Breast epithelium (tissue), 3 donors: ENCODE measurements around the gene THSD4.

Source experiments
- CTCF ChIP-seq, 3 donors: fragments of 450-650 bp; IDR thresholded peaks; one replicate each; pipeline ENCODE4 v1.5.1; 2016 to 2017; ENCODE audit warnings: antibody characterized with exemption in 3 of 3, mild to moderate bottlenecking in 3 of 3, moderate library complexity in 3 of 3
- POLR2A ChIP-seq: fragments of 450-650 bp; IDR thresholded peaks from one replicate; pipeline ENCODE4 v1.6.1; 2016; ENCODE audit warnings: antibody characterized with exemption, mild to moderate bottlenecking, moderate library complexity
- POLR2AphosphoS5 ChIP-seq, 3 donors: sonication (generic); formaldehyde crosslinking; IDR thresholded peaks; one replicate each; pipeline ENCODE4 v1.6.1; 2017; ENCODE audit warnings: antibody characterized with exemption in 3 of 3

- TF ChIP-seq CTCF (IDR thresholded peaks at IDR 0.05): no peak
- no peak for TF ChIP-seq POLR2A
- TF ChIP-seq POLR2AphosphoS5 (IDR thresholded peaks at IDR 0.05): no peak
Observed at GRCh38 chr15:71171195-71171594, 55.9 kb downstream of the THSD4 start.
